OCI-LY7 (cell line): ENCODE results near the gene ASH1L. TPM values are rescaled to one million over a fixed set of nuclear protein-coding genes. Genes with fewer than 3 reads are reported as not detected.

Experiments used
- BruUV-seq: library from RNA; stranded (reverse); fragments of 400-500 nt; replicated peaks from 2 replicates; lab custom pipeline; 2021; lab: Mats Ljungman, UMichigan
- CTCF ChIA-PET: fragments of 300-600 bp; sonication (Branson Sonifier 250); formaldehyde crosslinking; loops from one replicate; lab custom pipeline; 2022; ENCODE audit warnings: antibody characterized with exemption; ENCODE audit not compliant: unreplicated experiment; lab: Charles Lee
- POLR2A ChIA-PET: fragments of 300-600 bp; sonication (Branson Sonifier 250); formaldehyde crosslinking; loops from one replicate; lab custom pipeline; 2022; ENCODE audit warnings: antibody characterized with exemption; lab: Charles Lee
- DNase-seq: peaks from one replicate; pipeline ENCODE4 v3.0.0-alpha.2; 2015; ENCODE audit warnings: low spot score
- H2AFZ ChIP-seq: fragments of 200-600 bp; sonication (generic), shearing (Covaris generic); 2 replicates; pipeline ENCODE4 v1.6.1; 2014; ENCODE audit warnings: mild to moderate bottlenecking, antibody characterized with exemption, low read length, moderate library complexity
- H3K27ac ChIP-seq: fragments of 200-600 bp; sonication (generic); 2 replicates; pipeline ENCODE4 v1.5.1; 2014; ENCODE audit warnings: mixed run types, low read depth, mild to moderate bottlenecking, moderate library complexity, low read length, inconsistent platforms; ENCODE audit not compliant: poor library complexity, severe bottlenecking
- H3K36me3 ChIP-seq: fragments of 200-600 bp; sonication (generic); 2 replicates; pipeline ENCODE4 v1.6.1; 2014; ENCODE audit warnings: mild to moderate bottlenecking, antibody characterized with exemption, low read length, moderate library complexity, mixed read lengths; ENCODE audit not compliant: insufficient read depth
- H3K4me1 ChIP-seq: fragments of 200-600 bp; sonication (generic); 2 replicates; pipeline ENCODE4 v1.5.1; 2014; ENCODE audit warnings: mild to moderate bottlenecking, low read length; ENCODE audit not compliant: insufficient read depth, poor library complexity, severe bottlenecking
- H3K4me2 ChIP-seq: fragments of 200-600 bp; sonication (generic); 2 replicates; pipeline ENCODE4 v1.6.1; 2014; ENCODE audit warnings: mild to moderate bottlenecking, low read length
- H3K4me3 ChIP-seq: fragments of 200-600 bp; sonication (generic); 2 replicates; pipeline ENCODE4 v1.5.1; 2014; ENCODE audit warnings: mild to moderate bottlenecking, low read depth, low read length; ENCODE audit not compliant: poor library complexity, severe bottlenecking
- H3K79me2 ChIP-seq: fragments of 200-600 bp; sonication (generic); 2 replicates; pipeline ENCODE4 v1.6.1; 2016; ENCODE audit warnings: low read depth, mild to moderate bottlenecking, low read length, moderate library complexity, mixed read lengths; ENCODE audit not compliant: insufficient read depth
- H3K9me2 ChIP-seq: fragments of 200-600 bp; sonication (generic); 2 replicates; pipeline ENCODE4 v1.6.1; 2016; ENCODE audit warnings: mild to moderate bottlenecking, low read length, mixed read lengths; ENCODE audit not compliant: insufficient read depth
- H3K9me3 ChIP-seq: fragments of 200-600 bp; sonication (generic); 2 replicates; pipeline ENCODE4 v1.6.1; 2014; ENCODE audit warnings: mild to moderate bottlenecking, mixed run types, low read length, mixed read lengths
- H4K20me1 ChIP-seq: fragments of 200-600 bp; sonication (generic); 2 replicates; pipeline ENCODE4 v1.6.1; 2014; ENCODE audit warnings: mild to moderate bottlenecking, antibody characterized with exemption, low read length, moderate library complexity, mixed read lengths; ENCODE audit not compliant: insufficient read depth
- CTCF ChIP-seq: fragments of 200-600 bp; sonication (generic); conservative IDR thresholded peaks from 2 replicates; pipeline ENCODE4 v1.5.1; 2014; ENCODE audit warnings: mild to moderate bottlenecking, antibody characterized with exemption, low read length, moderate library complexity, mixed read lengths
- EZH2phosphoT487 ChIP-seq: fragments of 200-600 bp; sonication (generic); IDR thresholded peaks from 2 replicates; pipeline ENCODE4 v1.6.1; 2018; ENCODE audit warnings: low read depth, borderline replicate concordance, mild to moderate bottlenecking, mixed run types, antibody characterized with exemption, low read length, moderate library complexity, mixed read lengths
- intact Hi-C: fragments of 100-400 bp; cut with micrococcal nuclease; formaldehyde crosslinking; loops from one replicate; pipeline ENCODE4 v1.10.0; 2022; ENCODE audit not compliant: unreplicated experiment
- total RNA-seq, 2 experiments: library from RNA; depleted of rRNA in 1 of 2; stranded (reverse); fragments of >200 nt in 1 of 2; shearing (Covaris generic) in 1 of 2; gene quantifications; 2 replicates each; pipeline ENCODE4 v1.2.3, GENCODE V29; 2014 to 2022

ASH1L gene
- total RNA-seq, 2 experiments from 2014 or later, result 33.2 to 49.6 TPM

GRCh38 chr1:155472491-155473083, 90.0 kb downstream of the ASH1L start:
- H3K9me3 ChIP-seq, result peaks cover 20% of the 10 kb centered on the region; the same call in 1 of the 2 replicates
- H3K9me2 ChIP-seq, result no peaks in the 10 kb centered on the region
- H3K36me3 ChIP-seq, result peaks cover 56% of the 10 kb centered on the region
- H3K4me1 ChIP-seq, result no peaks in the 10 kb centered on the region
- BruUV-seq, result no TSS peak
- H3K4me3 ChIP-seq, result no peak overlapping the region
- ChIA-PET POLR2A (interaction anchor here (0.6 kb wide), 1 partner anchor 1259 kb away, joined by 4 read pairs; no protein-coding TSS in a partner anchor), CTCF (no interaction called here)
- intact Hi-C loops, result no loop called here
- H4K20me1 ChIP-seq, result no peaks in the 10 kb centered on the region
- no peak overlapping the region for H3K27ac ChIP-seq
- no peak for DNase-seq
- H3K4me2 ChIP-seq, result no peak overlapping the region
- no peak overlapping the region for H2AFZ ChIP-seq
- TF ChIP-seq CTCF, result no peak
- TF ChIP-seq EZH2phosphoT487, result no peak
- H3K79me2 ChIP-seq, result peaks cover 20% of the 10 kb centered on the region; the same call in 1 of the 2 replicates

GRCh38 chr1:155471891-155472290, 90.7 kb downstream of the ASH1L start:
- BruUV-seq, result no TSS peak
- CTCF ChIA-PET, result no interaction called here
- POLR2A ChIA-PET, result no interaction called here
- H3K9me3 ChIP-seq, result peaks cover 20% of the 10 kb centered on the region; the same call in 1 of the 2 replicates
- H3K9me2 ChIP-seq, result no peaks in the 10 kb centered on the region
- intact Hi-C loops, result no loop called here
- no peak overlapping the region for H3K4me3 ChIP-seq
- peaks cover 4% of the 10 kb centered on the region for H3K4me1 ChIP-seq
- H2AFZ ChIP-seq, result no peak overlapping the region
- TF ChIP-seq CTCF (no peak), EZH2phosphoT487 (no peak)
- no peak for DNase-seq
- no peak overlapping the region for H3K4me2 ChIP-seq
- H3K79me2 ChIP-seq, result peaks cover 26% of the 10 kb centered on the region; the same call in 1 of the 2 replicates
- H3K27ac ChIP-seq, result no peak overlapping the region
- H4K20me1 ChIP-seq, result no peaks in the 10 kb centered on the region; the same call in 1 of the 2 replicates
- peaks cover 53% of the 10 kb centered on the region for H3K36me3 ChIP-seq

- Histone ChIP-seq H2AFZ (no peak overlapping the region), H3K27ac (no peak overlapping the region), H3K36me3 (peaks cover 56% of the 10 kb centered on the region), H3K4me2 (no peak overlapping the region), H3K9me2 (no peaks in the 10 kb centered on the region), H3K79me2 (peaks cover 33% of the 10 kb centered on the region; the same call in 1 of the 2 replicates), H4K20me1 (no peaks in the 10 kb centered on the region; the same call in 1 of the 2 replicates), H3K4me1 (peaks cover 6% of the 10 kb centered on the region), H3K4me3 (no peak overlapping the region), H3K9me3 (peaks cover 20% of the 10 kb centered on the region; the same call in 1 of the 2 replicates)
- DNase-seq, result no peak
- no peak for TF ChIP-seq EZH2phosphoT487
- TF ChIP-seq CTCF, result no peak
- ChIA-PET POLR2A (no interaction called here), CTCF (no interaction called here)
- intact Hi-C loops, result no loop called here
- no TSS peak for BruUV-seq
These were observed 91.6 kb downstream of the ASH1L start for GRCh38 chr1:155471026-155471425.
